Mucosa of stomach (tissue), 1 donor: Measurements from ENCODE around the gene PKDCC.
A peak's percentile ranks its signal among the peaks of the same experiment; 100 is the strongest.

Experiments
- H3K27me3 ChIP-seq: one replicate; pipeline ENCODE4 v1.7.0; 2013; ENCODE audit warnings: mild to moderate bottlenecking, low read length; ENCODE audit not compliant: control insufficient read depth, insufficient read depth
- H3K36me3 ChIP-seq: one replicate; pipeline ENCODE4 v1.7.0; 2013; ENCODE audit warnings: low read length; ENCODE audit not compliant: control insufficient read depth, insufficient read depth
- H3K4me1 ChIP-seq: one replicate; pipeline ENCODE4 v1.7.0; 2013; ENCODE audit warnings: mild to moderate bottlenecking, low read length; ENCODE audit not compliant: control insufficient read depth, insufficient read depth
- H3K4me3 ChIP-seq: one replicate; pipeline ENCODE4 v1.7.0; 2013; ENCODE audit warnings: low read length
- H3K9ac ChIP-seq: one replicate; pipeline ENCODE4 v1.7.0; 2013; ENCODE audit warnings: mild to moderate bottlenecking, low read length, moderate library complexity
- H3K9me3 ChIP-seq: one replicate; pipeline ENCODE4 v1.7.0; 2013; ENCODE audit warnings: mild to moderate bottlenecking, low read length, moderate library complexity; ENCODE audit not compliant: control insufficient read depth
- donor health status: Pancreatic carcinoma.

The PKDCC gene

DNA sequence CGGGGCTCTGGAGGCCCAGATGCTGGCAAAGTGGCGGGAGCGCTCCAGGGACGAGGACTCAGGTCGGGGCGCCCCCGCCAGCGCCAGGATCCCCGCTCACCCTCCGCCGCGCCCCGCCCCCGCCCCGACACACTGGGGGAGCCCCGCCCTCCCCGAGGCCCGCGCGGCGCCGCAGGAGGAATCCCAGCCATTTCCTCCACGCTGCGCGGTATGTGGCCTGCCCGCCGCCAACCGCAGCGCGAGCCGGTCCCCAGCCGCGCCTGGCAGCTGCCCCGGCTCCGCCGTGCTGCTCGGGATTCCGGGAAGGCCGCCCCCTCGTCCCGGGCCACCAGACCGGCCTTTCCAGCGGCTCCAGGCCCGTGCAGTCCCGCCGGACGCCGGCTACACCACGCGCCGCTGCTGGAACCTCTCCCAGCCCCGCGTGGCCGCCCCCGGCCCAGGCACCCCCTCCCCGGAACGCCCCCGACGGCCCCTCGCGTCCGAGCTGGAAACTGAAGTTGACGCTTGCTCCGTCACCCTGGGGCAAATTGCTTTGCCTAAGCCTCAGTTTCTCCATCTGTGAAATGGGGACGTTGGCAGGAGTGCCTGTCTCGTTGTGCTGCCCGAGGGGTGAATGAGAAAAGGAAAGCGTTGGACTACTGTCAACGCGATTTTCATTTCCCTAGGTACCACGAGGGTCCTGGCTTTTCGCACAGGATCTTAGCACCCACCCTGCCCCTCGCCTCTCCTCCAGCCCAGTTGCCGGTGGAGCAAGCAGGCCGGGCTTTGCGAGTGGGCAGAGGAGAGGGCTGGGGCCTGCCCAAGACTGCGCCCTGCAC, 53.6 kb downstream of the PKDCC start:
- H3K4me1 ChIP-seq, result peaks cover 5% of the 10 kb centered on the region
- no peaks in the 10 kb centered on the region for H3K9me3 ChIP-seq
- H3K36me3 ChIP-seq, result no peaks in the 10 kb centered on the region
- H3K27me3 ChIP-seq, result no peaks in the 10 kb centered on the region
- H3K9ac ChIP-seq, result peak overlapping the region; percentile 47
- H3K4me3 ChIP-seq, result no peak overlapping the region

DNA sequence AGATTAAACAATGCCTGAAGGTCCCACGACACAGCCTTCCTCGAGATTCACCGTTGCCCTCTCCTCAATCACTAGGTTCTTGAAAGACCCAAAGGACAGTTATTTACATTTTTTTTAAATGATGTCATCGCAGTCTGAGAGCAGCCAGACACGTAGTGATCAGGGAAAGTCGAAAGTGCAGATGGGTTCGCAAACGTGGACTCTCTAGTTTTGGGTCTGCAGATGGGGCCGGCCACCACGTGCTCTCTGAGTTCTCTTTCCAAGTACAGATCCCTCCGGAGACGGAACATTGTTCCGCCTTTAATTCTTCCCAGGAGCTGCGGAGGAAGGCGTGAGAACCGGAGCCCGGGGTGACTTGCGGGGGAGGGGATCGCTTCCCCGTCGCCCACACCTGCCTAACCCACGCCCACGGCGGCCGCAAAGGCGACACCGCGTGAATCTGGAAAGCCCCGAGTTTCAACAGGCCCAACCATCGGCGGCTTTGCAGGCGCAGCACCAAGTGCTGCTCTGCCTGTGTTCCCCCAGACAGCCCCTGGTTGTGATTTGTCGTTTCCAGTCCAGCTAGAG, 54.3 kb downstream of the PKDCC start:
- no peak overlapping the region for H3K9ac ChIP-seq
- H3K4me1 ChIP-seq, result peaks cover 5% of the 10 kb centered on the region
- H3K9me3 ChIP-seq, result no peaks in the 10 kb centered on the region
- no peaks in the 10 kb centered on the region for H3K27me3 ChIP-seq
- no peaks in the 10 kb centered on the region for H3K36me3 ChIP-seq
- no peak overlapping the region for H3K4me3 ChIP-seq

DNA sequence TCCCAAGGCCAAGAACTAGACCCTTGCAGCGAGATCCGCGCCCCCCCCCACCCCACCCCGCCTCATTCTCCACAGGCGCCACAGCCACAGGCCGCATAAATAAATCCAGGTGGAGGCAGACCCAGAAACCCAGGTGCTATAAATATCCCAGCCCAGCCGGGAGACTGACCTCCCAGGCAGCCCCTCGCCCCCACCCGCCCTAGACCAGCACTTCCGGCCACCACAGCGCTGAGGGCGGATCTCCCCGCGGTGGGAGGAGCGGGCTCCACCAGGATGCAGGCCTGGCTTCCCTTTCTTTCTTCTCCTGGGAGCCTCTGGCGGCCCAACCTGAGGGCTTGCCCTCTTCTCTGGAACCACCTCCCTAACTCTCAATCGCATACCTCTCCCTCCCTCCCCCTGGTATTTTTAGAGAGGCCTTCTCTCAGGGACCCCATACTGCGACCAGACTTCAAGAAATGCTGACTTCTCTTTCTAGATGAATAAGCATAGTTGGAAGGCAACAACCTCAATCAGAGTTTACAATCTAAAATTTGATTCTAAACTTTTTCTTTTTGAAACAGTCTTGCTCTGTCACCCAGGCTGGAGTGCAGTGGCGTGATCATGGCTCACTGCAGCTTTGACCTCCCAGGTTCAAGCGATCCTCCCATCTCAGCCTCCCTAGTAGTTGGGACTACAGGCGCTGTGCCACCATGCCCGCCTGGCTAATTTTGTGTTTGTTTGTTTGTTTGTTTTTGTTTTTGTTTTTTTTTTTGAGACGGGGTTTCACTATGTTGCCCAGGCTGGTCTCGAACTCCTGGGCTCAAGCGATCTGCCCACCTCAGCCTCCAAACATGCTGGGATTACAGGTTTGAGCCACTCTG, 55.0 kb downstream of the PKDCC start:
- Histone ChIP-seq H3K9me3 (no peaks in the 10 kb centered on the region), H3K27me3 (no peaks in the 10 kb centered on the region), H3K4me3 (no peak overlapping the region), H3K36me3 (no peaks in the 10 kb centered on the region), H3K4me1 (peaks cover 5% of the 10 kb centered on the region), H3K9ac (no peak overlapping the region)

DNA sequence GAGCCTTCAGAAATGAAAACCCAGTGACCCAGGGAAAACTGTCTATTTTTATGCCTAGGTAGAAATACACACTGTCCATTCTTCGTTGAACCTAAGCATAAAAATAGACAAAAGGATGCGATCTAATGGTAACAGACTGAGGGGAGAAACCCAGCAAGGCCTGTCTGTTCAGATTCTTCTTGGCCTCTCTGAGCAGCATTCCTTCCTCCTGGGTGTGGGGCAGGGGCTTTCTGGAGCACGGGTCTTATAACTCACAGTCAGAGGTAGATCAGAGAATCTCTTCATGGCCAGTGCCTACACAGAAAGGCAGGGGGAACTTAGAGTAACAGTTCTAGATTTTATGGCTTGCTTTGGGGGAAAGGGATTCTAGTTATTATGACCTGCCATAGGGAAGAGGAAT, 56.0 kb downstream of the PKDCC start:
- H3K4me1 ChIP-seq, result peaks cover 5% of the 10 kb centered on the region
- no peak overlapping the region for H3K4me3 ChIP-seq
- no peaks in the 10 kb centered on the region for H3K36me3 ChIP-seq
- no peaks in the 10 kb centered on the region for H3K27me3 ChIP-seq
- H3K9me3 ChIP-seq, result no peaks in the 10 kb centered on the region
- H3K9ac ChIP-seq, result no peak overlapping the region

DNA sequence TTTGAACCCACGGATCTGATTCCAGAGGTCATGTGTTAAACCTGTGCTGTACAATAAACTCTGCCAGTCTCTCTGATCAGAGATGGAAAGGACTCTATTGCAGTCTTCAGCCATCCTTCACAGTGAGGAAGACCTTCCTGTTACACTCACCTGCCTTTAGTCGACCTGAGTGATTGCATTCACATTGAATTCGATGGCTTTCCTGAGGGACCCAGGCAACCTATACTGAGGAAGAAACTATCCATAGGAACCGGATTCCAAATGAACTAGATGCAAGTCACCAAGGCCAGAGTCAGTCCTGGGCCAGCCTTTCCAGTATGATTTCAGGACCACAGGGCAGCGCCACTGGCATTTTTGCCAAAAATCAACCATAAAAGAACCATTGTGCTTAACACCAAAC, 56.8 kb downstream of the PKDCC start:
- Histone ChIP-seq H3K36me3 (no peaks in the 10 kb centered on the region), H3K9ac (no peak overlapping the region), H3K9me3 (no peaks in the 10 kb centered on the region), H3K4me3 (no peak overlapping the region), H3K27me3 (no peaks in the 10 kb centered on the region), H3K4me1 (peaks cover 5% of the 10 kb centered on the region)

DNA sequence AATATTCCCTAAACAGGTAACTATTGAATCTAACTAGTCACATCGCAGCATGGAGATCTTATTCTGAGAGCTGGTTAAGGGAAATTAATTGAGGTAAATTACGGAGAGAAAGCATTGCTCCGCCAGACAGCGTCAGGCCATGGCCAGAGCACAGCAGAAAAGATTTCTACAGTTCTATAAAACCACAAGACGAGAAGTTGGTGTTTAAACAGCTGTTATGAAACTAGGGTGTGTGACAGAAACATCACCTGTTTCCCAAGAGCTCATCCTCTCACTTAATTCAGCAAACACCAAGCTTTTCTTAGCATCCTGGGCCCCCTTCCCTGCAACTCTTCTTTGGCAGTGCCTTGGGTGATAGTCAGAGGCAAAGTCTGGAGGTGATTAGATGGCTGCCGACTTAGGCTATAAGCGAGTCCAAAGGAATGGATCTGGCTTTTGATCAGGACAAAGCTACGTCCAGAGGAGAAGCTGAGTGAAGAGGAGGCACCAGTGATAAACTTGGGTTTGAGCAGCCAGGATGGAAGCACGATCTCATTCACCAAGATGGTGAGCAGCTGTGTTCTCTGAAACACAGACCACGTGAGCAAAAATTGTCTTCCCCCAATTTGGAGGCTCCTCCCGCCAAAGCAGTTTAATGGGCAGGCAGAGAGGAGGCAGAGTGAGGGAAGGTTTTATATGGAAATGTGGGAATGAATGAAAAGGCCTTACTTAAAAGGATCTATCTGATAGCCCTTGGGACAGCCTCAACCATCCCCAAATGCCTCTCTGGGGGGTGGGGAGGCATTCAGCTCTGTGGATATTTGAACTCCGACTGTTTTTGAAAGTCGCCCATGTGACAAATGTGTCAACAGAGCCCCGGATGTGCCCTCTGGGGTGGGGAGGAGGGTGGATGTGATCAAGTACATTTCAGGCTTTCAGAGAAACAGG, 57.8 kb downstream of the PKDCC start:
- Histone ChIP-seq H3K4me3 (no peak overlapping the region), H3K9me3 (no peaks in the 10 kb centered on the region), H3K9ac (no peak overlapping the region), H3K4me1 (peaks cover 8% of the 10 kb centered on the region), H3K36me3 (no peaks in the 10 kb centered on the region), H3K27me3 (no peaks in the 10 kb centered on the region)

DNA sequence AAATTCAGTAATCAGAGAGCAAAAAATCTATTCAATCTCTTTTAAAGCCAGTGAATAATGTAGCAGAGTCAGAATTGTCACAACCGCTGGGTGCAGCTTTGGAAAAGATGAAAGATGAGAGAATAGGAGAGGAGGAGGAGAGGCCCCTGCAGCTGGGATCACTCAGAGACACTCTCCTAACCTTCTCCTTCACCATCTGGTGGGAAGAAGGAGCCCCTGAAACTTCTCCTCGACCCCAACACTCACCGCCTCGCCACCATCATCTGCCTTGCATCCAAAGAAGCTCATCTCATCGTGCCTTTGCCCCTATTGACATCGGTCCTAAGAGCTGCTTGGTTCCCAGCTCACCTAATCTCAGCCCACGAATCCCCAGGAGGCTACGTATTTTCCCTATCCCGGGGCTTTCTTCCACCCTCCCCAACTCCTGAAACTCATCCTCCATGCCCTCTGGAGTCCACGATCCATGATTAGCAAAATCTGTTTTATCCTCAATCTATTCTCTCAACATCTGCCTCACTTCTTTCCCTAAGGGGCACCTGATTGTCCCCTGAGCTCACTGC, 58.5 kb downstream of the PKDCC start:
- no peaks in the 10 kb centered on the region for H3K27me3 ChIP-seq
- peaks cover 12% of the 10 kb centered on the region for H3K4me1 ChIP-seq
- H3K4me3 ChIP-seq, result no peak overlapping the region
- H3K9ac ChIP-seq, result no peak overlapping the region
- H3K9me3 ChIP-seq, result no peaks in the 10 kb centered on the region
- no peaks in the 10 kb centered on the region for H3K36me3 ChIP-seq

DNA sequence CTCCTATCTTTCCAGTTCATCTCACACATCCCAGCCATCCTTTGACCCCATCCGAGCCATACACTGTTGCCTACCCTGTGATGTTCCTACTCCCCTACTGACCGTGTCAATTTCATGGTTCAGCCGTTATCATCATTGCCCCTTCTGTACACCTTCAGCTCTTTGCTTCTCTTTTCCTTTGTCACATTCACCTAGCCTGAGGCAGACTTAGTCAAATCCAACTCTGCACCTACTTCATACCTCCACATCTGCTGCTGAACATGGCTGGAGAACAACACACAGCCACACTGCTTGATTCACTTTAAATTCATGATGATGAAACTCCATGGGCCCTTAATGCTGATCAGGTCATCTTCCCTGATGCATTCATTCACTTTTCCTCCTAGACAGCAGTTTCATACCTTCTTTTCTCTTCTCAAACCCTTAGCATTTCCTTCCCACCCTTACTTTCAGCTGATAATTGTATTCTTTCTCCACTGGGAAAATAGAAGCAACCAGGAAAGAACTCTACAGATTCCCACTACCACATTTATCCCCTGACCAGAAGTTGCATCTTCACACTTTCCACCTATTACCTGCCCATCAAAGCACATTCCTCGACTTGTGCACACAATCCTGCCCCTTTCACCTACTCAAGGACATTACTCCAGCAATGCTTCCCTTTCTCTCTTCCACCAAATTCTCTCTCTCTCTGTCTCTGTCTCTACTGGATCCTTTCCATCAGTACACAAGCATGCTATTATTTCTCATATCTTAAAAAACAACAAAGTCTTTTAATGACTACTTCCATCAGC, 59.6 kb downstream of the PKDCC start:
- Histone ChIP-seq H3K9me3 (no peaks in the 10 kb centered on the region), H3K27me3 (no peaks in the 10 kb centered on the region), H3K36me3 (no peaks in the 10 kb centered on the region), H3K4me1 (peaks cover 8% of the 10 kb centered on the region), H3K9ac (no peak overlapping the region), H3K4me3 (no peak overlapping the region)
